K562 (cell line): ENCODE data around the gene ZER1. TPM values are rescaled to one million over a fixed set of nuclear protein-coding genes. Genes with fewer than 3 reads are reported as not detected.

Experiments
- ARHGAP35 ChIP-seq: fragments of 450-650 bp; IDR thresholded peaks from 2 replicates; pipeline ENCODE4 v1.6.1; 2018; ENCODE audit not compliant: partially characterized antibody
- BCOR ChIP-seq: fragments of 450-650 bp; IDR thresholded peaks from 2 replicates; pipeline ENCODE4 v1.6.1; 2016
- CBX1 ChIP-seq: sonication (generic); IDR thresholded peaks from 2 replicates; pipeline ENCODE4 v1.6.1; 2016; ENCODE audit warnings: antibody characterized with exemption, low read depth, mild to moderate bottlenecking
- CHD2 ChIP-seq: IDR thresholded peaks from 2 replicates; pipeline ENCODE4 v1.6.1; 2011; ENCODE audit warnings: low read depth, low read length
- CSDE1 ChIP-seq, 2 experiments: fragments of 450-650 bp; IDR thresholded peaks; 2 replicates each; pipeline ENCODE4 v1.6.1; 2016; ENCODE audit warnings: mild to moderate bottlenecking in 1 of 2
- EGR1 ChIP-seq: fragments of 450-650 bp; conservative IDR thresholded peaks from 2 replicates; pipeline ENCODE4 v1.6.1; 2017; ENCODE audit warnings: mild to moderate bottlenecking
- HNRNPLL ChIP-seq: fragments of 200-400 bp; formaldehyde crosslinking; IDR thresholded peaks from 2 replicates; pipeline ENCODE4 v1.6.1; 2017; ENCODE audit warnings: low read length, low read depth, mild to moderate bottlenecking; ENCODE audit not compliant: poor library complexity, severe bottlenecking
- NRF1 ChIP-seq, 2 experiments: fragments of 450-650 bp; IDR thresholded peaks in 1 of 2; conservative IDR thresholded peaks in 1 of 2; 2 replicates each; pipeline ENCODE4 v1.6.1; 2014; ENCODE audit warnings: mild to moderate bottlenecking in 2 of 2
- POLR2B ChIP-seq: fragments of 450-650 bp; IDR thresholded peaks from 2 replicates; pipeline ENCODE4 v1.6.1; 2018; ENCODE audit warnings: low read depth; ENCODE audit not compliant: partially characterized antibody
- POLR2G ChIP-seq: fragments of 200-400 bp; formaldehyde crosslinking; IDR thresholded peaks from 2 replicates; pipeline ENCODE4 v1.6.1; 2017; ENCODE audit warnings: low read depth, mild to moderate bottlenecking, antibody characterized with exemption, low read length, moderate library complexity
- PTBP1 ChIP-seq: fragments of 200-400 bp; formaldehyde crosslinking; IDR thresholded peaks from 2 replicates; pipeline ENCODE4 v1.6.1; 2017; ENCODE audit warnings: low read depth, low read length
- SIRT6 ChIP-seq: IDR thresholded peaks from one replicate; pipeline ENCODE4 v1.6.1; 2012; ENCODE audit warnings: low read depth, mild to moderate bottlenecking, control low read depth, inconsistent platforms, low read length, moderate library complexity
- TBL1XR1 ChIP-seq, 2 experiments: IDR thresholded peaks; 2 replicates each; pipeline ENCODE4 v1.6.1; 2012; ENCODE audit warnings: improper control_type of control experiment in 2 of 2, low read length in 2 of 2, mild to moderate bottlenecking in 1 of 2
- ZNF717 ChIP-seq: fragments of 250-450 bp; sonication (Bioruptor Pico); IDR thresholded peaks from 2 replicates; pipeline ENCODE4 v1.5.0; 2021
- ZSCAN32 ChIP-seq: fragments of 450-650 bp; formaldehyde crosslinking; IDR thresholded peaks from 2 replicates; pipeline ENCODE4 v1.4.0; 2020; ENCODE audit warnings: mild to moderate bottlenecking, moderate library complexity
- polyA plus RNA-seq, 8 experiments: library from polyadenylated mRNA; depleted of rRNA in 4 of 8; stranded (reverse) in 5 of 8; unstranded in 3 of 8; fragments of >200 nt; fragmentation: Nextera tagmentation in 2 of 8; fragmentation: Illumina TruSeq in 1 of 8; extraction: Ambion mirVana in 2 of 8; extraction: Trizol in 1 of 8; gene quantifications; 2 replicates each; pipeline versions ENCODE4 v1.2.1 to v1.2.3, GENCODE V29; 2011 to 2014; ENCODE audit warnings: inconsistent platforms in 1 of 8, missing spikeins in 1 of 8
- total RNA-seq, 7 experiments: library from RNA; depleted of rRNA in 6 of 7; stranded (reverse); fragments of >200 nt in 6 of 7; fragmentation: Illumina TruSeq in 2 of 7; extraction: Trizol in 2 of 7; gene quantifications; 2 replicates each; pipeline versions ENCODE4 v1.2.1 to v1.2.3, GENCODE V29; 2011 to 2021; ENCODE audit warnings: low replicate concordance in 1 of 7
- TF ChIP-seq, protein P1 (sequence below): fragments of 450-650 bp; conservative IDR thresholded peaks from 2 replicates; pipeline ENCODE4 v1.6.1; 2016; ENCODE audit warnings: missing genetic modification characterization, low read depth, mild to moderate bottlenecking, control low read depth, missing compliant biosample characterization
- TF ChIP-seq, protein P2 (sequence below): fragments of 150-350 bp; IDR thresholded peaks from 2 replicates; pipeline ENCODE4 v1.6.1; 2014; ENCODE audit warnings: low read depth, mild to moderate bottlenecking, low read length, borderline replicate concordance
- TF ChIP-seq, protein P3 (sequence below): sonication (generic); formaldehyde crosslinking; IDR thresholded peaks from 2 replicates; pipeline ENCODE4 v1.8.1; 2023; ENCODE audit warnings: mild to moderate bottlenecking, missing genetic modification reagents
- TF ChIP-seq, protein P4 (sequence below): sonication (generic); formaldehyde crosslinking; IDR thresholded peaks from 2 replicates; pipeline ENCODE4 v1.9.0; 2022; ENCODE audit warnings: mild to moderate bottlenecking, missing genetic modification reagents
- TF ChIP-seq, protein P5 (sequence below): sonication (generic); formaldehyde crosslinking; IDR thresholded peaks from 2 replicates; pipeline ENCODE4 v1.8.0; 2022; ENCODE audit warnings: mild to moderate bottlenecking, missing genetic modification reagents

The ZER1 gene
- total and polyA plus RNA-seq, 9 of the 15 experiments (the other 6 are each of a cell fraction or from before 2014, with no cell fraction given): 0.07 to 10.7 (median 6.2) TPM

DNA sequence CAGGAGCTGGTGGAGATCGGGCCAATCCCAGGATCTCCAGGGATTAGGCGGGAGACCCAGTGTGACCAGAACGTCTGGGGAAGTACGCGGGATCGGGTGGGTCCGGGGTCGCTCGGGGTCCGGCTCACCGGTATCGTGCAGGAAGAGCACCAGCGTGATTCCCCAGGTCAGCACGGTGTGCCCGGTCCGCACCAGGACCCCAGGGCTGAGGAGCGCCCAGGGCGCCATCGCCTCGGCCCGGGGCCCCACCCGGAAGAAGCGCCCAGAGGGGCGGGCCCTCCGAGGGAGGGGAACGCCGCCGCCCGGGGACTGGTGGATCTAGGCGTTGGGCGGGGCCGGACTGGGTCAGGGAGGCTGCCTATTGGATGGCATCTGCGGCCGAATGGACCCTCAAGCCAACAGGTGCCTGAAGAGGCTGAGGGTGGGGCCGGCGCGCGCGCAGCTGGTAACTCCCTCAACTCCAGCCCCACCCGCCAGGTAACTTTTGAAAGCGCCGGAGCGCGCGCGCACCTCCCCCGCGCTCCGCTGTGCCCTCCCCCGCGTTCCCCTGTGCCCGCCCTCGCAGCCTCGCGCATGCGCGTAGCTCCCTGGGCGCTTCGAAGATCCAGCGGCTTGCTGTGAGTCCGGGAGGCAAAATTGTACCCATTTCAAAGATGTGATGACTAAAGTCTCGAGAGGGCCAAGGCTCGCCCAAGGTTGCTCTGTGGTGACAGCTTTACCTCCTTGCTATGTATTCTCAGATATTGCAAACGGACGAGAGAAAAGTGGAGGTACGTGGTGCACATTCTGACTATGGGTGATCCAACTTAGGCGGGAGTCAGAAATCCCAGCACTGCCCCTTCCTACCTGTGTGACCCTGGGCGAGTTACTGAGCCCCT lies 47.6 kb downstream of the ZER1 start, which contains the start of gene ZDHHC12 (continued):
- TF ChIP-seq, protein P1, sequence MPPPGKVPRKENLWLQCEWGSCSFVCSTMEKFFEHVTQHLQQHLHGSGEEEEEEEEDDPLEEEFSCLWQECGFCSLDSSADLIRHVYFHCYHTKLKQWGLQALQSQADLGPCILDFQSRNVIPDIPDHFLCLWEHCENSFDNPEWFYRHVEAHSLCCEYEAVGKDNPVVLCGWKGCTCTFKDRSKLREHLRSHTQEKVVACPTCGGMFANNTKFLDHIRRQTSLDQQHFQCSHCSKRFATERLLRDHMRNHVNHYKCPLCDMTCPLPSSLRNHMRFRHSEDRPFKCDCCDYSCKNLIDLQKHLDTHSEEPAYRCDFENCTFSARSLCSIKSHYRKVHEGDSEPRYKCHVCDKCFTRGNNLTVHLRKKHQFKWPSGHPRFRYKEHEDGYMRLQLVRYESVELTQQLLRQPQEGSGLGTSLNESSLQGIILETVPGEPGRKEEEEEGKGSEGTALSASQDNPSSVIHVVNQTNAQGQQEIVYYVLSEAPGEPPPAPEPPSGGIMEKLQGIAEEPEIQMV (tag): peak; percentile 76
- TF ChIP-seq, protein P2, sequence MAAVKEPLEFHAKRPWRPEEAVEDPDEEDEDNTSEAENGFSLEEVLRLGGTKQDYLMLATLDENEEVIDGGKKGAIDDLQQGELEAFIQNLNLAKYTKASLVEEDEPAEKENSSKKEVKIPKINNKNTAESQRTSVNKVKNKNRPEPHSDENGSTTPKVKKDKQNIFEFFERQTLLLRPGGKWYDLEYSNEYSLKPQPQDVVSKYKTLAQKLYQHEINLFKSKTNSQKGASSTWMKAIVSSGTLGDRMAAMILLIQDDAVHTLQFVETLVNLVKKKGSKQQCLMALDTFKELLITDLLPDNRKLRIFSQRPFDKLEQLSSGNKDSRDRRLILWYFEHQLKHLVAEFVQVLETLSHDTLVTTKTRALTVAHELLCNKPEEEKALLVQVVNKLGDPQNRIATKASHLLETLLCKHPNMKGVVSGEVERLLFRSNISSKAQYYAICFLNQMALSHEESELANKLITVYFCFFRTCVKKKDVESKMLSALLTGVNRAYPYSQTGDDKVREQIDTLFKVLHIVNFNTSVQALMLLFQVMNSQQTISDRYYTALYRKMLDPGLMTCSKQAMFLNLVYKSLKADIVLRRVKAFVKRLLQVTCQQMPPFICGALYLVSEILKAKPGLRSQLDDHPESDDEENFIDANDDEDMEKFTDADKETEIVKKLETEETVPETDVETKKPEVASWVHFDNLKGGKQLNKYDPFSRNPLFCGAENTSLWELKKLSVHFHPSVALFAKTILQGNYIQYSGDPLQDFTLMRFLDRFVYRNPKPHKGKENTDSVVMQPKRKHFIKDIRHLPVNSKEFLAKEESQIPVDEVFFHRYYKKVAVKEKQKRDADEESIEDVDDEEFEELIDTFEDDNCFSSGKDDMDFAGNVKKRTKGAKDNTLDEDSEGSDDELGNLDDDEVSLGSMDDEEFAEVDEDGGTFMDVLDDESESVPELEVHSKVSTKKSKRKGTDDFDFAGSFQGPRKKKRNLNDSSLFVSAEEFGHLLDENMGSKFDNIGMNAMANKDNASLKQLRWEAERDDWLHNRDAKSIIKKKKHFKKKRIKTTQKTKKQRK: no peak; the same call in 1 of the 2 replicates
- TF ChIP-seq BCOR (peak; percentile 100), POLR2G (peak; percentile 95), EGR1 (peak; percentile 99), PTBP1 (peak; percentile 96), CSDE1 (IDR thresholded peaks at IDR 0.05) (no peak), NRF1 (conservative IDR thresholded peaks at IDR 0.05 in 1 of 2, IDR thresholded peaks at IDR 0.05 in 1 of 2) (peak; percentile 99), POLR2B (peak; percentile 74), SIRT6 (no peak), CHD2 (peak; percentile 44; the same call in 1 of the 2 replicates), ZSCAN32 (CRISPR knock-in tag) (no peak), ZNF717 (CRISPR knock-in tag) (no peak), ARHGAP35 (no peak), HNRNPLL (peak; percentile 46), TBL1XR1 (IDR thresholded peaks at IDR 0.05; ENCODE audit: low read length in 2 of 2) (no peak), CBX1 (peak; percentile 94)
- TF ChIP-seq, protein P3, sequence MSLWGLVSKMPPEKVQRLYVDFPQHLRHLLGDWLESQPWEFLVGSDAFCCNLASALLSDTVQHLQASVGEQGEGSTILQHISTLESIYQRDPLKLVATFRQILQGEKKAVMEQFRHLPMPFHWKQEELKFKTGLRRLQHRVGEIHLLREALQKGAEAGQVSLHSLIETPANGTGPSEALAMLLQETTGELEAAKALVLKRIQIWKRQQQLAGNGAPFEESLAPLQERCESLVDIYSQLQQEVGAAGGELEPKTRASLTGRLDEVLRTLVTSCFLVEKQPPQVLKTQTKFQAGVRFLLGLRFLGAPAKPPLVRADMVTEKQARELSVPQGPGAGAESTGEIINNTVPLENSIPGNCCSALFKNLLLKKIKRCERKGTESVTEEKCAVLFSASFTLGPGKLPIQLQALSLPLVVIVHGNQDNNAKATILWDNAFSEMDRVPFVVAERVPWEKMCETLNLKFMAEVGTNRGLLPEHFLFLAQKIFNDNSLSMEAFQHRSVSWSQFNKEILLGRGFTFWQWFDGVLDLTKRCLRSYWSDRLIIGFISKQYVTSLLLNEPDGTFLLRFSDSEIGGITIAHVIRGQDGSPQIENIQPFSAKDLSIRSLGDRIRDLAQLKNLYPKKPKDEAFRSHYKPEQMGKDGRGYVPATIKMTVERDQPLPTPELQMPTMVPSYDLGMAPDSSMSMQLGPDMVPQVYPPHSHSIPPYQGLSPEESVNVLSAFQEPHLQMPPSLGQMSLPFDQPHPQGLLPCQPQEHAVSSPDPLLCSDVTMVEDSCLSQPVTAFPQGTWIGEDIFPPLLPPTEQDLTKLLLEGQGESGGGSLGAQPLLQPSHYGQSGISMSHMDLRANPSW: peak; percentile 82; the same call in 1 of the 2 replicates
- TF ChIP-seq, protein P4, sequence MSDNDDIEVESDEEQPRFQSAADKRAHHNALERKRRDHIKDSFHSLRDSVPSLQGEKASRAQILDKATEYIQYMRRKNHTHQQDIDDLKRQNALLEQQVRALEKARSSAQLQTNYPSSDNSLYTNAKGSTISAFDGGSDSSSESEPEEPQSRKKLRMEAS (CRISPR knock-in tag): peak; percentile 74
- TF ChIP-seq, protein P5, sequence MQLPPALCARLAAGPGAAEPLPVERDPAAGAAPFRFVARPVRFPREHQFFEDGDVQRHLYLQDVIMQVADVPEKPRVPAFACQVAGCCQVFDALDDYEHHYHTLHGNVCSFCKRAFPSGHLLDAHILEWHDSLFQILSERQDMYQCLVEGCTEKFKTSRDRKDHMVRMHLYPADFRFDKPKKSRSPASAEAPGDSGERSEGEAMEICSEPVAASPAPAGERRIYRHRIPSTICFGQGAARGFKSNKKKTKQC (CRISPR knock-in tag): no peak; the same call in 1 of the 2 replicates
